Measurements from ENCODE around the gene MRAS. TPM values are rescaled to one million over a fixed set of nuclear protein-coding genes. Genes with fewer than 3 reads are reported as not detected.
"Not testable (repeated sequence)": the region's sequence is repeated elsewhere in the genome, so short reads cannot be mapped to it uniquely, and the experiment has no call there.

The MRAS gene
- total RNA-seq, 1 experiment from 2014 or later: 14.8 TPM

DNA sequence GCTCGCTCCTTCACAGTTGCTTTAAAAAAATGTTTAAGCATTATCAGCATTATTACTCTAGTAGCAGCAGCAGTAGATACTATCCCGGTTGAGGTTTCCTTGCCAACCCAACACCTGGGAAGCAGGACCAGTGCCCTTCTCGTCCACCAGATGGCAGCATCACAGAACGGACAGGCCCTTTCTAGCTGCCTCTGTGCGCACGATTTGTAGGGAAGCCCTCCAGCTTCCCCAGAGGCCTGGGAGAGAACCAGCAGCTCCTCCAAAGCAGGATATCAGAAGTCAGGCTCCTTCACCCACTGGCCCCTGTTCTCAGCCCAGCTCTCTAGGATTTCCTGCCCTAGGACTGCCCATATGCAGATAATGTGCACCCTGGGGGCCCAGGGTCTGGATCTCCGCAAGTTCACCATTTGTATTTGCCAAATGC is 69.2 kb downstream of the MRAS start:
- DNase-seq (ENCODE audit: low read depth): peak; percentile 87

GRCh38 chr3:138418601-138419206 is 70.3 kb downstream of the MRAS start:
- DNase-seq (ENCODE audit: low read depth): no peak

GRCh38 chr3:138423316-138423715 is 74.9 kb downstream of the MRAS start:
- DNase-seq (ENCODE audit: low read depth): no peak

DNA sequence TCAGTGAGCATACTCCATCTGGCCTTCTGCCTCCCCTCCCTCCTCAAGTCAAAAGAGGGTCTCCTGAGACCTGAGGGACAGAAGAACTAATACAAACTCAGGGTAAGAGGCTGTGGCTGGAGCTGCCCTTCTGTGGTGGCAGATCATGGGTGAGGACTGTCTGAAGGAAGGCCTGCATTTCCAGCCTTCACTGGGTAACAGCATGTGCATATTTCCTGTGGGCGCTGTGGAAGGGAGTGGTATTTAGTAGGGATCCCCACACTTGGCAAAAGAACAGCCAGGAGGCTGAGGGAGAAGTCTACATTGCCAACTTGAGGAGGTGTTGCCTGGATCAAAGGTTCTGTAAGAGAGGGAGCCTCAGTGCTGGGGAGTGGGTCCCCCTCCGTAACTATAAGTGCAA is 75.9 kb downstream of the MRAS start:
- DNase-seq (ENCODE audit: low read depth): no peak

- no peak for DNase-seq (ENCODE audit: low read depth)
Measured at GRCh38 chr3:138426211-138426610, 77.8 kb downstream of the MRAS start.

- not testable (repeated sequence) for DNase-seq (ENCODE audit: low read depth)
Measured at GRCh38 chr3:138426754-138427153, 78.4 kb downstream of the MRAS start.

DNA sequence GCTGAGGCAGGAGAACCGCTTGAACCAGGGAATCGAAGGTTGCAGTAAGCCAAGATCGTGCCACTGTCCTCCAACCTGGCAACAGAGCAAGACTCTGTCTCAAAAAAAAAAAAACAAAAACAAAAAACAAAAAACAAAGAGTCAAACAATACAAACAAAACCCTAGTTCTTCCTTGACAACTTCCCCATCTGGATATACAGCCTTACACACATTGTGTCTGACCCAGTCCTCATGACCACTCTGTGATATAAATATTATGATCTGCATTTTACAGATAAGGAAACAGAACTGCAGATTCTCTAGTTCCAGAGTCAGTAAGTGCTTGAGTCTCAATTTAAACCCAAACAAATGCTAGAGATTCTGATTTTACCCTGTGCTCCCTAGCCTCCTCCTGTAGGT is 81.3 kb downstream of the MRAS start:
- no peak for DNase-seq (ENCODE audit: low read depth)

DNA sequence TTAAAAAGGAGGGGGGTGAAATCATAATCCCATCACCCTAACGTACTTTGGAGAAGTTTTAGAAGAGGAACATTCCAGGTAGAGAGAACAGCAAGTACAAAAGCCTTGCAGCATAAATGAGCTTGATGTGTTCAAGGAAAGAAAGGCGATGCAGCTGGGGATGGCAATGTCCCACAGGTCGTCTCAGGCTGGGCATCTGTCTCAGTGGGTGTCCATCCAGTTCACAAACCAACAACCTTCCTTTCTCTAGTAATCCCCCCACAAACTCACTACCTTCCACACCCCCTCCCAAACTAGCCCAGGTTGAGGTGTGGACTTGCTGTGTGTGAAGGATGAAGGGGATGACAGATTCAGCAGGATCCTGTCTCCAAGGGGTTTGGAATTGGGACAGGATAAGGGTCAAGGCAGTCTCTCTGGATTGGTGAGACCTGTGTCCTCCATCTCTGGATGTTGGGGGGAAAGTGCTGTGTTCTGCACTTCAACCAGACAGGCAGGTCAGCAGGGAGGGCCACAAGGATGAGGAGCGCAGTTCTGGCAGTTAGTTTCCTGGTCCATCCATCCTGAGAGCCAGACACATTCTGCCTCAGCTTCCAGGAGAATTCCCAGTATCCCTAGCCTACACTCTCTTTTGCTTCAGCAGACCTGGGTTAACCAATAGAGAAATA is 84.3 kb downstream of the MRAS start:
- no peak for DNase-seq (ENCODE audit: low read depth)

- no peak for DNase-seq (ENCODE audit: low read depth)
Measured at GRCh38 chr3:138433892-138434275, 85.5 kb downstream of the MRAS start.

- peak; percentile 72 for DNase-seq (ENCODE audit: low read depth)
Measured at GRCh38 chr3:138434276-138434874, 86.0 kb downstream of the MRAS start, which contains the start of gene ESYT3. TSS of gene ESYT3 (plus strand) at chr3:138434616. CDS start at chr3:138434799, 183 bp downstream.

DNA sequence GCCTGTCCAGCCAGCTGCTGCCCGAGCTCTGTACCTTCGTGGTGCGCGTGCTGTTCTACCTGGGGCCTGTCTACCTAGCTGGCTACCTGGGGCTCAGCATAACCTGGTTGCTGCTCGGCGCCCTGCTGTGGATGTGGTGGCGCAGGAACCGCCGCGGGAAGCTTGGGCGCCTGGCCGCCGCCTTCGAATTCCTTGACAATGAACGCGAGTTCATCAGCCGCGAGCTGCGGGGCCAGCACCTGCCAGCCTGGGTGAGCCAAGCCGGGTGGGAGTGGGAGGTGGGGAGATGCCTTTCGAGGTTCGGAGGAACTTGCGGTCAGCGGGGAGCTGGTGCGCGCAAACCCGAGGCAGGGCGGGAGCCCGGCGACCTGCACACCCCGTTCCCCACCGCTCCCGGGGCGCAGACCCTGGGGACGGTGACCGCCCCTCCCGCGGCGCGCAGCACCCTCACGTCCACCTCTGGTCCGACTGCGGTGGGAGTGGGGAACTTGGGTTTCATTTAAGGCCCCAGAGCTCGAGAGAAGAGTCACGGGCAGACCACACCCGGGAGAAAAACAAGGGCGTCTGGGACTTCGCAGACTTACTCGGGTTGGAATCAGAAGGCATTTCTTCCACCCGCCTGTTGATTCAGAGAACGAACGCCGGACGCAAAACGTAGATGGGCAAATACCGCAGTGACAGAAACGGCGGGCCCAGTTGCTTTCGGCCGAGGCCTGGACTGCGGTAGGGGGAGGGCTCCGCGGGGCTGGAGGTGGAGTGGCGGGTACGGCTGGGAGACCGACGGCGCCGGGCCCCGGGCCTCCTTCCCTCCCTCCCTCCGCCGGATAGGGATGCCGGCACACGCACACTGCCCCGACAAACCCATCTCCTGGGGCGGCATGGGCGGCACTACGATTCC is 86.7 kb downstream of the MRAS start:
- DNase-seq (ENCODE audit: low read depth): no peak

DNA sequence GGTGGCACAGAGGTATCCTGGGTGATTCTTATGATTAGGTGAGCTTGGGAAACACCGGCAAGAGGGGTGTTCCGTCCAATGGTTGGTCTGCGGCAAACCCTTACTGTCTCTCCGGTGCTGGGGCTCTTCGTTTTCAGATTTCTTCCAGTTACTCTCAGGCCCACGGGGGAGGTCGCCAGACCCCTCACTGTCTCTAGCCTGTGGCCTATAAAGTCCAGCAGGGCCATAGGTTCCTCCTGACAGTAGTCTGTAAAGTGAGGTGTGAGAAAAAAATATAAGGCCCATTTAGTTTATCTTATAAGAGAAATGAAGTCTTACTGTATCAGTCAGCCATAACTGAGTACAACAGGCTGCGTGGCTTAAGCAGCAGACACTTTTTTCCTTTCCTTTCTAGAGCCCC is 87.5 kb downstream of the MRAS start:
- DNase-seq (ENCODE audit: low read depth): no peak

- DNase-seq (ENCODE audit: low read depth): no peak
Measured at GRCh38 chr3:138437281-138437680, 88.9 kb downstream of the MRAS start.

GRCh38 chr3:138438896-138439295 is 90.5 kb downstream of the MRAS start:
- no peak for DNase-seq (ENCODE audit: low read depth)

DNA sequence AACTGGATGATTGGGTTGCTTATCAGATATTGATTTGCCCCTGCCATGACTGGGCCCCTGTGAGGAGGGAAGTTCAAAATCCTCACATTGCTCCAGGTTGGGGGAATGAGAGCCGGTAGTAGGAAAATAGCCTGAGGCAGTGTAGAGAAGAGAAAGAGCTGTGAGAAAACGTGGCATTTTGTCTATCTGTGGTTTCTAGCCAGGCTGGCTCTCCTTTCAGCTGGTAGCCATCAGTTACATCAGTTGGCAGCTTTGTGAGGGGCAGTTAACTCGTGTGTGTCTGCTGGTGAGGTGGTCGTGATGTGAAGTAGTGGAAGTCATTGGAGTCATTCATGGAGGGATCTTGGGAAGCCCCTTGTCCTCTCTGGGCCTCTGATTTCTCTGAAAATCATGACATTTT is 91.3 kb downstream of the MRAS start:
- no peak for DNase-seq (ENCODE audit: low read depth)

- DNase-seq (ENCODE audit: low read depth): peak; percentile 60
Measured at GRCh38 chr3:138440121-138440521, 91.7 kb downstream of the MRAS start.

- DNase-seq (ENCODE audit: low read depth): no peak
Measured at GRCh38 chr3:138440596-138440995, 92.2 kb downstream of the MRAS start.

DNA sequence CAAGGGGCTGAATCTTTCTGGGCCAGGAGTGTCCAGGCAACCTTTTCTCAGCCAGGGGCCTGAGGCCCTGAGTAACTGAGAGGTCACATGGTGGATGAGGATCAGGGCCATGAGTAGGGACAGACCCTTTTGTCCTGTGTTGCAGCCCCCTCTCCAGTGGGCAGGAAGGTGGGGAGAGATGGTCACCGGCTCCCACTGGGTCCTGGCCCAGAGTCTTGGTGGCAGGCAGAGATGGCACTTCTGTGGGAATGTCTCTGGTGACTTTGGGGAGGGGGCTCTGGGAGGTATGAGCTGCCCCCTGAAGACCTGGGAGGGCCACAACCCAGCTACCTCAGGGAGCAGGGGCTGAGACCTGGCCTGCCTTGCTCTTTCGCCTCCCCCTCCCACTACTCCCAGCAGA is 92.9 kb downstream of the MRAS start:
- DNase-seq (ENCODE audit: low read depth): no peak

DNA sequence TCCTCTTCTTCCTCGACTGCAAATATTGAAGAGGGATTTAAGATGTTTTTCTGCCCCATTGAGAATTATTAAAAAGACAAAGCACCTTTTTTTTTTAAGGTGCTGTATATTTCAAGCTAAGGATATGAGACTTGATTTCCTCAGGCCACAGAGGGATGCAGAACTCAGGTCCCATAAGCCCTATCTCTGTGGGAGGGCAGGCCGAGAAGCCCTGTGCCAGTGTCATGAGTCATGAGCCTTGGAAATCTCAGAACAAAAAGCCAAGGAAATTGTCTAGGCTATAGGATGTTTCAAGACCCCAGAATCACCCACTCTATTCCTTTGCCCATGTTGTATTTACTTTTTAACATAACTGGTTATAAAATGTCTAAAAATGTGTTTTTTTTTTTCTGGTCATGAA is 93.4 kb downstream of the MRAS start:
- DNase-seq (ENCODE audit: low read depth): peak; percentile 79

GRCh38 chr3:138442433-138442832 is 94.1 kb downstream of the MRAS start:
- DNase-seq (ENCODE audit: low read depth): peak; percentile 84

DNA sequence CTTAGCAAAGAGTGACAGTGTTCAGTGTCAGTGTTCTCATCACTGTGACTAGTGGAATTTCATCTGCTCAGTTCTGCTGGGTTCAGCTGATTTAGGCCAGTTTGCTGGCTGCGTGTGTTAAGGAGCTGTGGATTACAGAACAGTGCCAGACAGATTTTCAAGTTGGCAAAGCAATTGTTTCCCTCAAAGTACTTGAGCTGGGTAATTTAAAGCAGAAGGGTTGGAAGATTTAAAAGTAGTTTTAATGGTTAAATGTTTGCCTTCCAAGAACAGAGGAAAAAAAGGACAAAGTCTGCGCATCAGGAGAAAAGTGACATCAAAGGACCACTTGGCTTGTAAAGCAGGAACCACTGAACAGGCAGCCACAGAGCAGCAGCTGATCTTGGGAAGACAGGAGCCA is 94.7 kb downstream of the MRAS start:
- DNase-seq (ENCODE audit: low read depth): no peak
